GM20000 (cell line): ENCODE measurements around the gene TSN.
"Not testable (repeated sequence)": the region's sequence is repeated elsewhere in the genome, so short reads cannot be mapped to it uniquely, and the experiment has no call there.

Experiments used
- DNase-seq: peaks from one replicate; pipeline ENCODE4 v3.0.0; 2012; ENCODE audit warnings: low spot score
- CTCF ChIP-seq: IDR thresholded peaks from 2 replicates; pipeline ENCODE4 v1.5.1; 2012; ENCODE audit warnings: mild to moderate bottlenecking, control low read depth; ENCODE audit errors: extremely low read depth, missing control alignments

TSN gene

GRCh38 chr2:121803503-121803902 lies 48.1 kb downstream of the TSN start:
- no peak for TF ChIP-seq CTCF
- DNase-seq = no peak

- TF ChIP-seq CTCF = no peak
- DNase-seq = peak; percentile 41
Observed at GRCh38 chr2:121804340-121804739, 48.9 kb downstream of the TSN start.

- no peak for TF ChIP-seq CTCF
- DNase-seq = no peak
Observed at GRCh38 chr2:121804997-121805765, 49.7 kb downstream of the TSN start.

- no peak for DNase-seq
- TF ChIP-seq CTCF = no peak
Observed at GRCh38 chr2:121805766-121806143, 50.3 kb downstream of the TSN start.

GRCh38 chr2:121807771-121808170 lies 52.3 kb downstream of the TSN start:
- not testable (repeated sequence) for DNase-seq

GRCh38 chr2:121809607-121810006 lies 54.2 kb downstream of the TSN start:
- DNase-seq = no peak
- TF ChIP-seq CTCF = no peak

GRCh38 chr2:121810959-121811853 lies 55.8 kb downstream of the TSN start:
- TF ChIP-seq CTCF = peak; percentile 45
- DNase-seq = peak; percentile 61

- not testable (repeated sequence) for DNase-seq
Observed at GRCh38 chr2:121813083-121813482, 57.6 kb downstream of the TSN start.
